Neural progenitor cell (in vitro differentiated cells): ENCODE data around the gene BARD1.

Experiments
- EZH2 ChIP-seq: fragments of 200-600 bp; sonication (generic); IDR thresholded peaks from 2 replicates; pipeline ENCODE4 v1.6.1; 2017; ENCODE audit warnings: antibody characterized with exemption, mild to moderate bottlenecking, moderate library complexity
- TF ChIP-seq, protein P1 (sequence below): fragments of 200-600 bp; sonication (generic); IDR thresholded peaks from 2 replicates; pipeline ENCODE4 v1.5.1; 2017; ENCODE audit warnings: antibody characterized with exemption, mild to moderate bottlenecking

DNA sequence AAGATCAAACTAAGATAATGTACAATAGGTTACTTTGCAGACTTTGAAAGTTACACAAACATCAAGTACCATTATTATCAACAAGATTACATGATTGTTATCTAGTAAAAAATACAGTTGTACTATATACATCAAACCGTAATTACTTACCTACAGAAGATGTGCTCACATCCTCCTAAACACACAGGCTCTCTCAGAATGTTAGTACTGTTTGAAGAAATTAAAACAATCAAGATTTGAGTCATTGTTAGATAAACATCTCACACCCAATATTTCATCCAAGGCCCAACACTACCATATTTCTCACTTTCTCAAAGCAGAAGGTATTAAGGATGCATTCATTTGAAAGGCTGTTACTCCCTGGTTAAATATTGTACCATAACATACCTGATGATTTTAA is 12.6 kb downstream of the BARD1 start:
- TF ChIP-seq, protein P1, sequence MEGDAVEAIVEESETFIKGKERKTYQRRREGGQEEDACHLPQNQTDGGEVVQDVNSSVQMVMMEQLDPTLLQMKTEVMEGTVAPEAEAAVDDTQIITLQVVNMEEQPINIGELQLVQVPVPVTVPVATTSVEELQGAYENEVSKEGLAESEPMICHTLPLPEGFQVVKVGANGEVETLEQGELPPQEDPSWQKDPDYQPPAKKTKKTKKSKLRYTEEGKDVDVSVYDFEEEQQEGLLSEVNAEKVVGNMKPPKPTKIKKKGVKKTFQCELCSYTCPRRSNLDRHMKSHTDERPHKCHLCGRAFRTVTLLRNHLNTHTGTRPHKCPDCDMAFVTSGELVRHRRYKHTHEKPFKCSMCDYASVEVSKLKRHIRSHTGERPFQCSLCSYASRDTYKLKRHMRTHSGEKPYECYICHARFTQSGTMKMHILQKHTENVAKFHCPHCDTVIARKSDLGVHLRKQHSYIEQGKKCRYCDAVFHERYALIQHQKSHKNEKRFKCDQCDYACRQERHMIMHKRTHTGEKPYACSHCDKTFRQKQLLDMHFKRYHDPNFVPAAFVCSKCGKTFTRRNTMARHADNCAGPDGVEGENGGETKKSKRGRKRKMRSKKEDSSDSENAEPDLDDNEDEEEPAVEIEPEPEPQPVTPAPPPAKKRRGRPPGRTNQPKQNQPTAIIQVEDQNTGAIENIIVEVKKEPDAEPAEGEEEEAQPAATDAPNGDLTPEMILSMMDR = no peak
- no peak for TF ChIP-seq EZH2
